ENCODE data around the gene DUSP10.

DNA sequence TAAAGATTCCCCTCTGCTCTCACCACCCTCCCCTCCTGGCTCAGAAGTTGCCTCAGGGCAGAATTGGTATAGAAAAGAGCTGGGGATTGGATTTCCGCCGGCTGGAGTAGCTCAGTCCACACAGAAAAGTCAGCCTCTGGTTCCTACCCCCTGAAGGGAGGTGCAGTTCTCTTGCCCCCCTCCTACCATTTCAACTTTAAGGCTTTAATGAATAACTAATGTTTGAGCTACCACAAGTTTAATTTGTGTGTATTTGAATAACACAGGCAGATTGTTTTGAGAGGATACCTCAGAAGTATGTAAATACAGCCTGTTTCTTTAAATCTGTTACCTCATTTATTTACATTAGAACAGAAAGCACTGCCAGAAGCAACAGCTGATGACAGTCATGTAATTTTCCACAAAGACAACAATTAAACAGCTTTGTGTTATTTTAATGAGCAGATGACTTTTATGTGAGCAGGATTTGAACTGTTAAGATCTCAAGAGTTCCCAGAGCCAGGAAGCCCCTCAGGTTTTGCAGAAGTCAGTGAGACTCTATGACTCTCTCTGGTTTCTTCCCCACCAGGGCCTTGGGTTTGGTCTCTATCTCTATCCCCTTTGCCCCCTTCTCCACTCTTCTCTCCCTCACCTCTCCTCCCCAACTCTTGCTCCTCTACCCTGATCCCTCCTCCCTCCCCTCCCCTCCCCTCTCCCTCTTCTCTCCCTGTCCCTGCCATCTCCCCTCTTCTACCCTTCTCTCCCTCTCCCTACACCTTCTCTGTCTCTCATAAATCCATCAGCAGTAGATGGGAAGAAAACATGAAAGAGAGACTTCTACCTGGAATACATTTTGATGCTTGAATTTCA lies 26.3 kb downstream of the DUSP10 start:
- TF ChIP-seq, protein P1, sequence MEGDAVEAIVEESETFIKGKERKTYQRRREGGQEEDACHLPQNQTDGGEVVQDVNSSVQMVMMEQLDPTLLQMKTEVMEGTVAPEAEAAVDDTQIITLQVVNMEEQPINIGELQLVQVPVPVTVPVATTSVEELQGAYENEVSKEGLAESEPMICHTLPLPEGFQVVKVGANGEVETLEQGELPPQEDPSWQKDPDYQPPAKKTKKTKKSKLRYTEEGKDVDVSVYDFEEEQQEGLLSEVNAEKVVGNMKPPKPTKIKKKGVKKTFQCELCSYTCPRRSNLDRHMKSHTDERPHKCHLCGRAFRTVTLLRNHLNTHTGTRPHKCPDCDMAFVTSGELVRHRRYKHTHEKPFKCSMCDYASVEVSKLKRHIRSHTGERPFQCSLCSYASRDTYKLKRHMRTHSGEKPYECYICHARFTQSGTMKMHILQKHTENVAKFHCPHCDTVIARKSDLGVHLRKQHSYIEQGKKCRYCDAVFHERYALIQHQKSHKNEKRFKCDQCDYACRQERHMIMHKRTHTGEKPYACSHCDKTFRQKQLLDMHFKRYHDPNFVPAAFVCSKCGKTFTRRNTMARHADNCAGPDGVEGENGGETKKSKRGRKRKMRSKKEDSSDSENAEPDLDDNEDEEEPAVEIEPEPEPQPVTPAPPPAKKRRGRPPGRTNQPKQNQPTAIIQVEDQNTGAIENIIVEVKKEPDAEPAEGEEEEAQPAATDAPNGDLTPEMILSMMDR (IDR thresholded peaks at IDR 0.05) = no peak
- no peak for TF ChIP-seq POLR2A (IDR thresholded peaks at IDR 0.05)
